Keratinocyte (primary cell): ENCODE results near the gene RIOK2. TPM values are rescaled to one million over a fixed set of nuclear protein-coding genes. Genes with fewer than 3 reads are reported as not detected.
"Not testable (repeated sequence)": the region's sequence is repeated elsewhere in the genome, so short reads cannot be mapped to it uniquely, and the experiment has no call there.

Experiments
- DNase-seq: peaks from one replicate; pipeline ENCODE4 v3.0.0-alpha.2; 2011; ENCODE audit warnings: low read depth, missing footprints, low spot score
- FAIRE-seq: peaks from 2 replicates; lab custom pipeline; 2011; peaks lifted over from hg19 to GRCh38; lab: Jason Lieb, UNC
- H2AFZ ChIP-seq: 2 replicates; pipeline ENCODE4 v1.6.0; 2012; ENCODE audit warnings: low read length, control low read depth, inconsistent platforms; ENCODE audit not compliant: control insufficient read depth
- H3K27ac ChIP-seq: 2 replicates; pipeline ENCODE4 v1.5.1; 2011; ENCODE audit warnings: low read length; ENCODE audit not compliant: control insufficient read depth, insufficient read depth
- H3K27me3 ChIP-seq: 3 replicates; pipeline ENCODE4 v1.6.0; 2011; ENCODE audit warnings: low read length; ENCODE audit not compliant: control insufficient read depth, insufficient read depth; ENCODE audit errors: extremely low read depth
- H3K36me3 ChIP-seq, 2 experiments: 2 replicates in 1 of 2; 3 replicates in 1 of 2; pipeline ENCODE4 v1.5.1; 2011; ENCODE audit warnings: low read length in 2 of 2, mild to moderate bottlenecking in 1 of 2; ENCODE audit not compliant: control insufficient read depth in 2 of 2, insufficient read depth in 2 of 2; ENCODE audit errors: extremely low read depth in 1 of 2
- H3K4me1 ChIP-seq: 3 replicates; pipeline ENCODE4 v1.5.1; 2011; ENCODE audit warnings: low read length; ENCODE audit not compliant: control insufficient read depth, insufficient read depth; ENCODE audit errors: extremely low read depth
- H3K4me2 ChIP-seq: 3 replicates; pipeline ENCODE4 v1.6.0; 2011; ENCODE audit warnings: low read depth, low read length; ENCODE audit not compliant: control insufficient read depth, insufficient read depth; ENCODE audit errors: extremely low read depth
- H3K4me3 ChIP-seq, 3 experiments: fragments of 200-600 bp in 1 of 3; sonication (generic) in 1 of 3; 2 replicates in 2 of 3; 3 replicates in 1 of 3; pipeline ENCODE4 v1.5.1; 2011 to 2016; ENCODE audit warnings: low read length in 3 of 3, mild to moderate bottlenecking in 3 of 3, control low read depth in 2 of 3, inconsistent platforms in 1 of 3, low read depth in 1 of 3, mixed read lengths in 1 of 3, mixed run types in 1 of 3, moderate library complexity in 1 of 3; ENCODE audit not compliant: control insufficient read depth in 2 of 3, insufficient read depth in 2 of 3; ENCODE audit errors: extremely low read depth in 1 of 3
- H3K79me2 ChIP-seq: 2 replicates; pipeline ENCODE4 v1.6.0; 2012; ENCODE audit warnings: low read length; ENCODE audit not compliant: control insufficient read depth, insufficient read depth
- H3K9ac ChIP-seq: 3 replicates; pipeline ENCODE4 v1.6.0; 2011; ENCODE audit warnings: low read length; ENCODE audit not compliant: control insufficient read depth, insufficient read depth; ENCODE audit errors: extremely low read depth
- H3K9me1 ChIP-seq: 3 replicates; pipeline ENCODE4 v1.6.0; 2011; ENCODE audit warnings: low read length; ENCODE audit not compliant: control insufficient read depth, insufficient read depth; ENCODE audit errors: extremely low read depth
- H3K9me3 ChIP-seq: 2 replicates; pipeline ENCODE4 v1.5.1; 2012; ENCODE audit warnings: low read depth, low read length; ENCODE audit not compliant: control insufficient read depth
- H4K20me1 ChIP-seq: 3 replicates; pipeline ENCODE4 v1.6.0; 2011; ENCODE audit warnings: low read length; ENCODE audit not compliant: control insufficient read depth, insufficient read depth; ENCODE audit errors: extremely low read depth
- EZH2 ChIP-seq: IDR thresholded peaks from one replicate; pipeline ENCODE4 v1.6.1; 2012; ENCODE audit warnings: inconsistent platforms, mild to moderate bottlenecking, low read length, moderate library complexity
- dilution Hi-C: fragments of 300-500 bp; cut with MboI; formaldehyde crosslinking; loops from one replicate; pipeline ENCODE4 v1.7.0; 2020; ENCODE audit warnings: low sequenced_read_pairs; ENCODE audit not compliant: extremely low pct_ligation_motif_present
- polyA plus RNA-seq, 5 experiments: library from polyadenylated mRNA; depleted of rRNA in 3 of 5; stranded (reverse) in 3 of 5; stranded (forward) in 1 of 5; unstranded in 1 of 5; fragments of >200 nt; gene quantifications; 1 replicate in 1 of 5; 2 replicates in 3 of 5; 3 replicates in 1 of 5; pipeline versions ENCODE4 v1.2.1 to v1.2.3, GENCODE V29; 2011 to 2012; ENCODE audit warnings: missing spikeins in 2 of 5, low read depth in 1 of 5, low replicate concordance in 1 of 5
- TF ChIP-seq, protein P1 (sequence below), 3 experiments: IDR thresholded peaks in 1 of 3; conservative IDR thresholded peaks in 1 of 3; optimal IDR thresholded peaks in 1 of 3; 2 replicates in 2 of 3; 3 replicates in 1 of 3; pipeline versions ENCODE3 to v1.5.1; 2011; ENCODE audit warnings: low read length in 3 of 3, mild to moderate bottlenecking in 3 of 3, moderate library complexity in 2 of 3, control low read depth in 1 of 3, inconsistent platforms in 1 of 3; ENCODE audit not compliant: insufficient read depth in 2 of 3; ENCODE audit errors: extremely low read depth in 1 of 3

Gene RIOK2
- polyA plus RNA-seq, 1 donor (not counting 4 experiments of a cell fraction or from before 2014, with no cell fraction given): 34.5 TPM

DNA sequence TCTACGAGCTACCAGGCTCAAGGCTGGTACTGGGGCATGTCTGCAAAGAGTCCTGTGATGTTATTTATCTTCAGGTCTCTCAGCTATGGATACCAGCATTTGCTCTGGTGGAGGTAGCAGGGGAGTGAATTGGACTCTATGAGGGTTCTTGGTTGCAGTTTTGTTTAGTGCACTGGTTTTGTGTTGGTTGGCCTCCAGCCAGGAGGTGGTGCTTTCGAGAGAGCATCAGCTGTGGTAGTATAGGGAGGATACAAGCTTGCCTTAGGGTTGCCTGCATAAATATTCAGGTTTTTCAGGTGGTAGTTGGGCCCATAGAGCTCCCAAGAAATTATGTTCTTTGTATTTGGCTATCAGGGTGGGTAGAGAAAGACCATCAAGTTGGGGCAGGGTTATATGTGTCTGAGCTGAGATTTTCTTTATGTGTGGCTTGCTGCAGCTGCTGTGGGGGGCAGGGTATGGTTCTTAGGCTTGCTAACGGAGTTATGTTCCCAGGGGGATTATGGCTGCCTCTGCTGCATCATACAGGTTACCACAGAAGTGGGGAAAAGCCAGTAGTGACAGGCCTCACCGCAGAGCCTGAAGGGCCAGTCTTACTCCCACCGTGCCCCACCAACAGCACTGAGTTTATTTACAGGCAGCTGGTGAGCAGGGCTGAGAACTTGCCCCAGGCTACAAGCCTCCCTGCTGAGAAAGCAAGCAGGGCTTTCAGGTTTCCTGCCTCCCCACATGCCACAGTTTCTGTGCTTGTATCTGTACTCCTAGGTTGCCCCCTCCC is 9.7 kb upstream of the RIOK2 start:
- Histone ChIP-seq H3K9me3 (no peaks in the 10 kb centered on the region), H4K20me1 (no peaks in the 10 kb centered on the region), H3K4me2 (peak overlapping the region; percentile 39), H2AFZ (peak overlapping the region; percentile 41), H3K4me3 (no peak overlapping the region), H3K27me3 (no peaks in the 10 kb centered on the region), H3K9ac (peak overlapping the region; percentile 39), H3K36me3 (no peaks in the 10 kb centered on the region), H3K79me2 (no peaks in the 10 kb centered on the region), H3K9me1 (no peaks in the 10 kb centered on the region), H3K4me1 (peaks cover 7% of the 10 kb centered on the region), H3K27ac (peak overlapping the region; percentile 45)
- dilution Hi-C loops: no loop called here
- peak; percentile 69 for FAIRE-seq
- peak; percentile 26 for DNase-seq
- TF ChIP-seq, protein P1, sequence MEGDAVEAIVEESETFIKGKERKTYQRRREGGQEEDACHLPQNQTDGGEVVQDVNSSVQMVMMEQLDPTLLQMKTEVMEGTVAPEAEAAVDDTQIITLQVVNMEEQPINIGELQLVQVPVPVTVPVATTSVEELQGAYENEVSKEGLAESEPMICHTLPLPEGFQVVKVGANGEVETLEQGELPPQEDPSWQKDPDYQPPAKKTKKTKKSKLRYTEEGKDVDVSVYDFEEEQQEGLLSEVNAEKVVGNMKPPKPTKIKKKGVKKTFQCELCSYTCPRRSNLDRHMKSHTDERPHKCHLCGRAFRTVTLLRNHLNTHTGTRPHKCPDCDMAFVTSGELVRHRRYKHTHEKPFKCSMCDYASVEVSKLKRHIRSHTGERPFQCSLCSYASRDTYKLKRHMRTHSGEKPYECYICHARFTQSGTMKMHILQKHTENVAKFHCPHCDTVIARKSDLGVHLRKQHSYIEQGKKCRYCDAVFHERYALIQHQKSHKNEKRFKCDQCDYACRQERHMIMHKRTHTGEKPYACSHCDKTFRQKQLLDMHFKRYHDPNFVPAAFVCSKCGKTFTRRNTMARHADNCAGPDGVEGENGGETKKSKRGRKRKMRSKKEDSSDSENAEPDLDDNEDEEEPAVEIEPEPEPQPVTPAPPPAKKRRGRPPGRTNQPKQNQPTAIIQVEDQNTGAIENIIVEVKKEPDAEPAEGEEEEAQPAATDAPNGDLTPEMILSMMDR (optimal IDR thresholded peaks at IDR 0.05 in 1 of 3, IDR thresholded peaks at IDR 0.05 in 1 of 3, conservative IDR thresholded peaks at IDR 0.05 in 1 of 3; ENCODE audit: extremely low read depth in 1 of 3, insufficient read depth in 2 of 3, low read length in 3 of 3): no peak

DNA sequence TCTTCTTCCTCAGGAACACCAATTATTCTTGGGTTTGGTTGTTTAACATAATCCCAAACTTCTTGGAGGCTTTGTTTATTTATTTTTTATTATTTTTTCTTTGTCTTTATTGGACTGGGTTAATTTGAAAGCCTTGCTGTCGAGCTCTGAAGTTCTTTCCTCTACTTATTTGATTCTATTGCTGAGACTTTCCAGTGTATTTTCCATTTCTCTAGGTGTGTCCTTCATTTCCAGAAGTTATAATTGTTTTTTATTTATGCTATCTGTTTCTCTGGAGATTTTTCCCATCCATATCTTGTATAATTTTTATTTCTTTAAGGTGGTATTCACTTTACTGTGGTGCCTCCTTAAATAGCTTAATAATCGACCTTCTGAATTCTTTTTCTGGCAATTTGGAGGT is 8.8 kb upstream of the RIOK2 start:
- H3K27me3 ChIP-seq: no peaks in the 10 kb centered on the region
- TF ChIP-seq EZH2: no peak
- TF ChIP-seq, protein P1 (optimal IDR thresholded peaks at IDR 0.05 in 1 of 3, IDR thresholded peaks at IDR 0.05 in 1 of 3, conservative IDR thresholded peaks at IDR 0.05 in 1 of 3; ENCODE audit: extremely low read depth in 1 of 3, insufficient read depth in 2 of 3, low read length in 3 of 3): no peak
- H3K9me3 ChIP-seq: no peaks in the 10 kb centered on the region
- H3K4me3 ChIP-seq: no peak overlapping the region
- H4K20me1 ChIP-seq: no peaks in the 10 kb centered on the region
- H3K79me2 ChIP-seq: no peaks in the 10 kb centered on the region
- FAIRE-seq (no peak), DNase-seq (no peak)
- dilution Hi-C loops: no loop called here
- H3K36me3 ChIP-seq: no peaks in the 10 kb centered on the region
- H3K27ac ChIP-seq: no peak overlapping the region
- no peaks in the 10 kb centered on the region for H3K9me1 ChIP-seq
- H3K9ac ChIP-seq: no peak overlapping the region
- H2AFZ ChIP-seq: no peak overlapping the region
- H3K4me1 ChIP-seq: peaks cover 7% of the 10 kb centered on the region
- H3K4me2 ChIP-seq: no peak overlapping the region

DNA sequence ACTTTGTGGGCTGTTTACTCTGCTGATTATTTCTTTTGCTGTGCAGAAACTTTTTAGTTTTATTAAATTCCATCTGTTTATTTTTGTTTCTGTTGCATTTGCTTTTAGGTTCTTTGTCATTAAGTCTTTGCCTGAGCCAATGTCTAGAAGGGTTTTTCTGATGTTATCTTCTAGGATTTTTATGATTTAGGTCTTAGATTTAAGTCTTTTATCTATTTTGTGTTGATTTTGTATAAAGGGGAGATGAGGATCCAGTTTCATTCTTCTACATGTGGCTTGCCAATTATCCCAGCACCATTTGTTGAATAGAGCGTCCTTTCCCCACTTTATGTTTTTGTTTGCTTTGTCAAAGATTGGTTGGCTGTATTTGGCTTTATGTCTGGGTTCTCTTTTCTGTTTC is 6.5 kb upstream of the RIOK2 start:
- H3K9me1 ChIP-seq, H3K27me3 ChIP-seq, H3K4me3 ChIP-seq, H2AFZ ChIP-seq, H3K9me3 ChIP-seq, DNase-seq, H3K4me2 ChIP-seq, dilution Hi-C loops, H3K27ac ChIP-seq, H4K20me1 ChIP-seq, H3K36me3 ChIP-seq, FAIRE-seq, H3K4me1 ChIP-seq, H3K79me2 ChIP-seq, H3K9ac ChIP-seq: not testable (repeated sequence)
